Smooth muscle cell (in vitro differentiated cells): ENCODE data around the gene DNAJB2. TPM values are rescaled to one million over a fixed set of nuclear protein-coding genes. Genes with fewer than 3 reads are reported as not detected.

Experiments
- DNase-seq: peaks from one replicate; lab custom pipeline; 2025; ENCODE audit not compliant: unreplicated experiment; lab: John Stamatoyannopoulos, UW
- H2AFZ ChIP-seq: fragments of 200-600 bp; sonication (generic); 2 replicates; pipeline ENCODE4 v1.6.0; 2016; ENCODE audit warnings: antibody characterized with exemption, low read depth, mild to moderate bottlenecking
- H3F3A ChIP-seq: fragments of 200-600 bp; sonication (generic); 2 replicates; pipeline ENCODE4 v1.6.0; 2017; ENCODE audit warnings: antibody characterized with exemption, low read depth
- H3K27ac ChIP-seq: fragments of 200-600 bp; sonication (generic); 2 replicates; pipeline ENCODE4 v1.5.1; 2016; ENCODE audit warnings: low read depth, mild to moderate bottlenecking
- H3K27me3 ChIP-seq: fragments of 200-600 bp; sonication (generic); 2 replicates; pipeline ENCODE4 v1.6.1; 2016; ENCODE audit warnings: low read depth, mild to moderate bottlenecking
- H3K36me3 ChIP-seq: fragments of 200-600 bp; sonication (generic); 2 replicates; pipeline ENCODE4 v1.5.1; 2016; ENCODE audit warnings: low read depth
- H3K4me1 ChIP-seq: fragments of 200-600 bp; sonication (generic); 2 replicates; pipeline ENCODE4 v1.5.1; 2016; ENCODE audit warnings: low read depth
- H3K4me2 ChIP-seq: fragments of 200-600 bp; sonication (generic); 2 replicates; pipeline ENCODE4 v1.6.0; 2016; ENCODE audit warnings: mild to moderate bottlenecking
- H3K4me3 ChIP-seq: fragments of 200-600 bp; sonication (generic); 2 replicates; pipeline ENCODE4 v1.5.1; 2016; ENCODE audit warnings: mild to moderate bottlenecking
- H3K79me2 ChIP-seq: fragments of 200-600 bp; sonication (generic); 2 replicates; pipeline ENCODE4 v1.6.0; 2016; ENCODE audit warnings: low read depth, mild to moderate bottlenecking
- H3K9ac ChIP-seq: fragments of 200-600 bp; sonication (generic); 2 replicates; pipeline ENCODE4 v1.6.0; 2016; ENCODE audit warnings: low read depth
- H3K9me3 ChIP-seq: fragments of 200-600 bp; sonication (generic); replicated peaks from 2 replicates; pipeline ENCODE4 v1.5.1; 2016; ENCODE audit warnings: low read depth
- H4K20me1 ChIP-seq: fragments of 200-600 bp; sonication (generic); 2 replicates; pipeline ENCODE4 v1.6.0; 2016; ENCODE audit warnings: low read depth
- WGBS: methylation state at CpG from one replicate; pipeline ENCODE4 v1.1.7; 2016; ENCODE audit warnings: low lambda C conversion rate; 5-methylcytosine and 5-hydroxymethylcytosine counted together
- polyA plus RNA-seq: library from polyadenylated mRNA; unstranded; fragments of >200 nt; fragmentation: Nextera tagmentation; extraction: Ambion mirVana; gene quantifications from 2 replicates; pipeline ENCODE4 v1.2.1, GENCODE V29; 2016
- total RNA-seq: library from RNA; depleted of rRNA; stranded (reverse); fragments of >200 nt; gene quantifications from 2 replicates; pipeline ENCODE4 v1.2.3, GENCODE V29; 2014
- TF ChIP-seq, protein P1 (sequence below): fragments of 200-600 bp; sonication (generic); IDR thresholded peaks from 2 replicates; pipeline ENCODE4 v1.5.1; 2017; ENCODE audit warnings: borderline replicate concordance, mild to moderate bottlenecking, antibody characterized with exemption; ENCODE audit not compliant: insufficient read depth, poor library complexity, severe bottlenecking

The DNAJB2 gene
- total and polyA plus RNA-seq, 2 experiments from 2014 or later: 14.3 to 52.4 TPM

GRCh38 chr2:219290381-219291171, 11.4 kb downstream of the DNAJB2 start:
- Histone ChIP-seq H3K4me1 (no peaks in the 10 kb centered on the region), H3K9ac (no peak overlapping the region), H3K4me3 (no peak overlapping the region), H2AFZ (no peak overlapping the region), H3K27me3 (no peaks in the 10 kb centered on the region), H3K36me3 (no peaks in the 10 kb centered on the region), H4K20me1 (no peaks in the 10 kb centered on the region), H3K79me2 (no peaks in the 10 kb centered on the region), H3K4me2 (no peak overlapping the region), H3K9me3 (no peaks in the 10 kb centered on the region), H3F3A (no peaks in the 10 kb centered on the region), H3K27ac (no peak overlapping the region)
- TF ChIP-seq, protein P1, sequence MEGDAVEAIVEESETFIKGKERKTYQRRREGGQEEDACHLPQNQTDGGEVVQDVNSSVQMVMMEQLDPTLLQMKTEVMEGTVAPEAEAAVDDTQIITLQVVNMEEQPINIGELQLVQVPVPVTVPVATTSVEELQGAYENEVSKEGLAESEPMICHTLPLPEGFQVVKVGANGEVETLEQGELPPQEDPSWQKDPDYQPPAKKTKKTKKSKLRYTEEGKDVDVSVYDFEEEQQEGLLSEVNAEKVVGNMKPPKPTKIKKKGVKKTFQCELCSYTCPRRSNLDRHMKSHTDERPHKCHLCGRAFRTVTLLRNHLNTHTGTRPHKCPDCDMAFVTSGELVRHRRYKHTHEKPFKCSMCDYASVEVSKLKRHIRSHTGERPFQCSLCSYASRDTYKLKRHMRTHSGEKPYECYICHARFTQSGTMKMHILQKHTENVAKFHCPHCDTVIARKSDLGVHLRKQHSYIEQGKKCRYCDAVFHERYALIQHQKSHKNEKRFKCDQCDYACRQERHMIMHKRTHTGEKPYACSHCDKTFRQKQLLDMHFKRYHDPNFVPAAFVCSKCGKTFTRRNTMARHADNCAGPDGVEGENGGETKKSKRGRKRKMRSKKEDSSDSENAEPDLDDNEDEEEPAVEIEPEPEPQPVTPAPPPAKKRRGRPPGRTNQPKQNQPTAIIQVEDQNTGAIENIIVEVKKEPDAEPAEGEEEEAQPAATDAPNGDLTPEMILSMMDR: no peak
- 95% methylated on average over 12 of the region's 16 CpGs for WGBS
- DNase-seq: no peak

DNA sequence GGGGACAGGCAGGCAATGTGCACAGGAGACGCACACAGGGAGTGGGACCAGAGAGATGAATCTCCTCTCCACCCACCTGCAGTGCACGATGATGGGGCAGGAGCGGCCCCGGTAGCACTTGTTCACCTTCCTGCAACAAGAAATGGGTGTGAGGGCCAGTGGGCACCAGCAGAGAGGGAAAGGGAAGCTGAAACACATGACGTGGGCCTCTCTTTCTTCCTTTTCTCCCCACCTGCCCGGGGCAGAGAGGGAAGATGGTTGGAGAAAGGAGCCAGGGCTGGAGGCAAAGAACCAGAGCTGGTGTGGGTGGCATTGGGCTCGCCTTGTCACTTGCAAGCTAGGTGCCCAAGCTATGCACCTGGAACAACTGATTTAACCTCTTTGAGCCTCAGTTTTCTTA, 12.2 kb downstream of the DNAJB2 start:
- Histone ChIP-seq H3K4me2 (no peak overlapping the region), H3F3A (no peaks in the 10 kb centered on the region), H4K20me1 (no peaks in the 10 kb centered on the region), H3K9me3 (no peaks in the 10 kb centered on the region), H3K36me3 (no peaks in the 10 kb centered on the region), H3K4me3 (no peak overlapping the region), H3K27me3 (no peaks in the 10 kb centered on the region), H3K27ac (no peak overlapping the region), H3K4me1 (no peaks in the 10 kb centered on the region), H3K79me2 (no peaks in the 10 kb centered on the region), H3K9ac (no peak overlapping the region), H2AFZ (no peak overlapping the region)
- TF ChIP-seq, protein P1: no peak
- WGBS: 90% methylated on average over 7 of the region's 7 CpGs
- no peak for DNase-seq

DNA sequence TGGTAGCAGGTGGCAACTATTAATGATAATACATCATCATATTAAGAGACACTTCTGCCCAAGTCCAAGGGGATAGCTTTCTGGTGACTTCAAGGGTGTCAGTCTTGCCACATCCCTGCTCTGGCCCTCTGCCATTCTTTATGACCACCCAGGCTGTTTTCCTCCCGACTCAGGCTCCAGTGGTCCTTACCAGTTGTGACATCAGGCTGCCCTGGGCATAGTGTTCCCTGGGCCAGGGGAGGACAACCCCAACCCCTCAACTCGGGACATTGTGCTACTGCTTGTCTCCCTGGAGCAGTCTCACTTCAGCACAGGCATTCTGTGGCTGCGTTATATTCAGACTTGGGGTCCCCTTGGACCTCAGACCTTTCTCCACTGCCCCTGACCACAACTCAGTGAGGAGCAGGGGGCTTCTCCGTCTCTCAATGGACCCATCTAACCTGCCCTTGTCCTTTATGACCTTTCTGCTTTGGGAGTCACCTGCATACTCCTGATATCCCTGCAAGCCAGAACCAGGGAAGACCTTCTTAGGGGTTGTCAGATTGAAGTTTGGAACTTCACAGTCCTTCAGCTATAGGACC, 12.8 kb downstream of the DNAJB2 start:
- no peak overlapping the region for H3K27ac ChIP-seq
- H3K79me2 ChIP-seq: no peaks in the 10 kb centered on the region
- no peaks in the 10 kb centered on the region for H3K9me3 ChIP-seq
- H3K27me3 ChIP-seq: no peaks in the 10 kb centered on the region
- H3K4me3 ChIP-seq: no peak overlapping the region
- TF ChIP-seq, protein P1: no peak
- 85% methylated on average over 4 of the region's 4 CpGs for WGBS
- no peak for DNase-seq
- H3F3A ChIP-seq: no peaks in the 10 kb centered on the region
- H3K9ac ChIP-seq: no peak overlapping the region
- H4K20me1 ChIP-seq: no peaks in the 10 kb centered on the region
- no peak overlapping the region for H3K4me2 ChIP-seq
- H3K4me1 ChIP-seq: no peaks in the 10 kb centered on the region
- no peaks in the 10 kb centered on the region for H3K36me3 ChIP-seq
- no peak overlapping the region for H2AFZ ChIP-seq

- no peak overlapping the region for H2AFZ ChIP-seq
- H3K79me2 ChIP-seq: no peaks in the 10 kb centered on the region
- no peaks in the 10 kb centered on the region for H3K36me3 ChIP-seq
- no peak overlapping the region for H3K4me2 ChIP-seq
- H3K9ac ChIP-seq: no peak overlapping the region
- H3K9me3 ChIP-seq: no peaks in the 10 kb centered on the region
- H3K4me1 ChIP-seq: no peaks in the 10 kb centered on the region
- DNase-seq: no peak
- TF ChIP-seq, protein P1: no peak
- H3F3A ChIP-seq: no peaks in the 10 kb centered on the region
- H4K20me1 ChIP-seq: no peaks in the 10 kb centered on the region
- no peak overlapping the region for H3K27ac ChIP-seq
- H3K4me3 ChIP-seq: no peak overlapping the region
- WGBS: 96% methylated on average over 9 of the region's 9 CpGs
- H3K27me3 ChIP-seq: no peaks in the 10 kb centered on the region
These were observed 13.4 kb downstream of the DNAJB2 start for GRCh38 chr2:219292616-219293015.
